PC-3 (cell line): ENCODE results near the gene CMC2.

ENCODE experiments used
- EZH2 ChIP-seq: fragments of 300-600 bp; sonication (generic); IDR thresholded peaks from one replicate; pipeline ENCODE4 v1.6.1; 2017; ENCODE audit warnings: antibody characterized with exemption, mild to moderate bottlenecking, low read length; ENCODE audit not compliant: unreplicated experiment
- EZH2phosphoT487 ChIP-seq: fragments of 300-600 bp; sonication (generic); IDR thresholded peaks from 2 replicates; pipeline ENCODE4 v1.6.1; 2018; ENCODE audit warnings: mild to moderate bottlenecking, antibody characterized with exemption, low read length, borderline replicate concordance
- TF ChIP-seq, protein P1 (sequence below): fragments of 300-600 bp; sonication (generic); conservative IDR thresholded peaks from 2 replicates; pipeline ENCODE4 v1.5.1; 2017; ENCODE audit warnings: antibody characterized with exemption, low read depth, mild to moderate bottlenecking, low read length

- TF ChIP-seq, protein P1, sequence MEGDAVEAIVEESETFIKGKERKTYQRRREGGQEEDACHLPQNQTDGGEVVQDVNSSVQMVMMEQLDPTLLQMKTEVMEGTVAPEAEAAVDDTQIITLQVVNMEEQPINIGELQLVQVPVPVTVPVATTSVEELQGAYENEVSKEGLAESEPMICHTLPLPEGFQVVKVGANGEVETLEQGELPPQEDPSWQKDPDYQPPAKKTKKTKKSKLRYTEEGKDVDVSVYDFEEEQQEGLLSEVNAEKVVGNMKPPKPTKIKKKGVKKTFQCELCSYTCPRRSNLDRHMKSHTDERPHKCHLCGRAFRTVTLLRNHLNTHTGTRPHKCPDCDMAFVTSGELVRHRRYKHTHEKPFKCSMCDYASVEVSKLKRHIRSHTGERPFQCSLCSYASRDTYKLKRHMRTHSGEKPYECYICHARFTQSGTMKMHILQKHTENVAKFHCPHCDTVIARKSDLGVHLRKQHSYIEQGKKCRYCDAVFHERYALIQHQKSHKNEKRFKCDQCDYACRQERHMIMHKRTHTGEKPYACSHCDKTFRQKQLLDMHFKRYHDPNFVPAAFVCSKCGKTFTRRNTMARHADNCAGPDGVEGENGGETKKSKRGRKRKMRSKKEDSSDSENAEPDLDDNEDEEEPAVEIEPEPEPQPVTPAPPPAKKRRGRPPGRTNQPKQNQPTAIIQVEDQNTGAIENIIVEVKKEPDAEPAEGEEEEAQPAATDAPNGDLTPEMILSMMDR = no peak
- TF ChIP-seq EZH2phosphoT487 = no peak
- no peak for TF ChIP-seq EZH2
These were observed 11.8 kb upstream of the CMC2 start for GRCh38 chr16:81018496-81018895.
